ENCODE data around the gene PLXNC1.

DNA sequence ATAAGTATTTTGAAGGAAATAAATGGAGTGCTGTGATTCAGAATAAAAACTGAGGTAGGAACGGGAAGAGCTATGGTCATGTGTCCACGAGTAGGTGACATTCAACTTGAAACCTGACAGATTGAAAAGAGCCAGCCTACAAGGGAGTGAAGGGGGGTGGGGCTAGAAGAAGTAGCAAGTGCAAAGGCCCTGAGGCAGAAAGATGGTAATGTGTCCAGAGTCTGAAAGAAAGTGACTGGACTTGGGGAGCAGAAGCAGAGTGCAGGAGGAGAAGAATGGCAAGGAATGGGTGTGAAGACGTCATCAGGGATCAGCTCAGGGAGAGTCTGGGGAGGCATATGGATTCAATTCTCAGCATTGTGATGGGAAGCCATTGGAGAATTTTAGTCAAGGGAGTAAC lies 13.7 kb downstream of the PLXNC1 start:
- TF ChIP-seq, protein P1, sequence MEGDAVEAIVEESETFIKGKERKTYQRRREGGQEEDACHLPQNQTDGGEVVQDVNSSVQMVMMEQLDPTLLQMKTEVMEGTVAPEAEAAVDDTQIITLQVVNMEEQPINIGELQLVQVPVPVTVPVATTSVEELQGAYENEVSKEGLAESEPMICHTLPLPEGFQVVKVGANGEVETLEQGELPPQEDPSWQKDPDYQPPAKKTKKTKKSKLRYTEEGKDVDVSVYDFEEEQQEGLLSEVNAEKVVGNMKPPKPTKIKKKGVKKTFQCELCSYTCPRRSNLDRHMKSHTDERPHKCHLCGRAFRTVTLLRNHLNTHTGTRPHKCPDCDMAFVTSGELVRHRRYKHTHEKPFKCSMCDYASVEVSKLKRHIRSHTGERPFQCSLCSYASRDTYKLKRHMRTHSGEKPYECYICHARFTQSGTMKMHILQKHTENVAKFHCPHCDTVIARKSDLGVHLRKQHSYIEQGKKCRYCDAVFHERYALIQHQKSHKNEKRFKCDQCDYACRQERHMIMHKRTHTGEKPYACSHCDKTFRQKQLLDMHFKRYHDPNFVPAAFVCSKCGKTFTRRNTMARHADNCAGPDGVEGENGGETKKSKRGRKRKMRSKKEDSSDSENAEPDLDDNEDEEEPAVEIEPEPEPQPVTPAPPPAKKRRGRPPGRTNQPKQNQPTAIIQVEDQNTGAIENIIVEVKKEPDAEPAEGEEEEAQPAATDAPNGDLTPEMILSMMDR (IDR thresholded peaks at IDR 0.05): no peak
- no peak for TF ChIP-seq EZH2 (IDR thresholded peaks at IDR 0.05; ENCODE audit: borderline replicate concordance, insufficient read depth, low read depth, low read length, poor library complexity, severe bottlenecking)

All from B cell (primary cell).